LNCAP (cell line): ENCODE results near the gene ENDOV.

Source experiments
- CTCF ChIP-seq: fragments of 450-650 bp; IDR thresholded peaks from 2 replicates; pipeline ENCODE4 v1.5.1; 2017; ENCODE audit warnings: mild to moderate bottlenecking

The ENDOV gene

GRCh38 chr17:80457236-80457856 is 42.4 kb downstream of the ENDOV start:
- TF ChIP-seq CTCF: no peak

GRCh38 chr17:80458016-80458415 is 43.0 kb downstream of the ENDOV start:
- TF ChIP-seq CTCF: no peak

GRCh38 chr17:80459234-80459633 is 44.3 kb downstream of the ENDOV start:
- TF ChIP-seq CTCF: no peak

GRCh38 chr17:80460429-80460834 is 45.5 kb downstream of the ENDOV start:
- TF ChIP-seq CTCF: no peak

GRCh38 chr17:80461528-80462160 is 46.7 kb downstream of the ENDOV start:
- no peak for TF ChIP-seq CTCF

- no peak for TF ChIP-seq CTCF
Measured at GRCh38 chr17:80463784-80464400, 48.9 kb downstream of the ENDOV start.

- TF ChIP-seq CTCF: no peak
Measured at GRCh38 chr17:80464486-80464885, 49.5 kb downstream of the ENDOV start.
